ENCODE data around the gene OR10A3.

The OR10A3 gene

GRCh38 chr11:7936615-7937014 is 4.9 kb downstream of the OR10A3 start:
- no peak for DNase-seq

GRCh38 chr11:7931168-7931567 is 10.3 kb downstream of the OR10A3 start, which contains the start of gene OR10A6:
TSS of gene OR10A6 (minus strand) at chr11:7931268. CDS start at chr11:7928662, 2,606 bp downstream.
- DNase-seq: no peak

- DNase-seq: no peak
These were observed 13.9 kb downstream of the OR10A3 start for GRCh38 chr11:7927635-7928034.

- no peak for DNase-seq
These were observed 17.0 kb downstream of the OR10A3 start for GRCh38 chr11:7924536-7924935.

GRCh38 chr11:7918141-7918540 is 23.4 kb downstream of the OR10A3 start:
- no peak for DNase-seq

- no peak for DNase-seq
These were observed 30.5 kb downstream of the OR10A3 start for GRCh38 chr11:7911011-7911410.

- no peak for DNase-seq
These were observed 31.2 kb downstream of the OR10A3 start for GRCh38 chr11:7910286-7910788.

- DNase-seq: no peak
These were observed 31.8 kb downstream of the OR10A3 start for GRCh38 chr11:7909585-7910285.

GRCh38 chr11:7907121-7907520 is 34.4 kb downstream of the OR10A3 start:
- no peak for DNase-seq

- DNase-seq: no peak
These were observed 35.0 kb downstream of the OR10A3 start for GRCh38 chr11:7906481-7906880.

GRCh38 chr11:7905961-7906429 is 35.5 kb downstream of the OR10A3 start:
- no peak for DNase-seq

GRCh38 chr11:7905549-7905948 is 36.0 kb downstream of the OR10A3 start:
- no peak for DNase-seq

- no peak for DNase-seq
These were observed 36.6 kb downstream of the OR10A3 start for GRCh38 chr11:7904917-7905316.

- DNase-seq: no peak
These were observed 37.6 kb downstream of the OR10A3 start for GRCh38 chr11:7903940-7904339.

GRCh38 chr11:7901319-7901854 is 40.1 kb downstream of the OR10A3 start:
- no peak for DNase-seq

GRCh38 chr11:7900686-7901085 is 40.8 kb downstream of the OR10A3 start:
- no peak for DNase-seq

- no peak for DNase-seq
These were observed 42.1 kb downstream of the OR10A3 start for GRCh38 chr11:7899418-7899817.

- DNase-seq: no peak
These were observed 42.7 kb downstream of the OR10A3 start for GRCh38 chr11:7898666-7899283.

GRCh38 chr11:7896009-7896785 is 45.3 kb downstream of the OR10A3 start:
- DNase-seq: no peak

- no peak for DNase-seq
These were observed 47.3 kb downstream of the OR10A3 start for GRCh38 chr11:7894251-7894650.

- no peak for DNase-seq
These were observed 47.7 kb downstream of the OR10A3 start for GRCh38 chr11:7893796-7894195.

GRCh38 chr11:7892840-7893254 is 48.7 kb downstream of the OR10A3 start:
- peak; percentile 26 for DNase-seq

- no peak for DNase-seq
These were observed 49.3 kb downstream of the OR10A3 start for GRCh38 chr11:7892059-7892699.
